OCI-LY7 (cell line): ENCODE results near the gene MRPS9. TPM values are rescaled to one million over a fixed set of nuclear protein-coding genes. Genes with fewer than 3 reads are reported as not detected.

ENCODE experiments used
- BruUV-seq: library from RNA; stranded (reverse); fragments of 400-500 nt; replicated peaks from 2 replicates; lab custom pipeline; 2021; lab: Mats Ljungman, UMichigan
- CTCF ChIA-PET: fragments of 300-600 bp; sonication (Branson Sonifier 250); formaldehyde crosslinking; loops from one replicate; lab custom pipeline; 2022; ENCODE audit warnings: antibody characterized with exemption; ENCODE audit not compliant: unreplicated experiment; lab: Charles Lee
- POLR2A ChIA-PET: fragments of 300-600 bp; sonication (Branson Sonifier 250); formaldehyde crosslinking; loops from one replicate; lab custom pipeline; 2022; ENCODE audit warnings: antibody characterized with exemption; lab: Charles Lee
- DNase-seq: peaks from one replicate; pipeline ENCODE4 v3.0.0-alpha.2; 2015; ENCODE audit warnings: low spot score
- H2AFZ ChIP-seq: fragments of 200-600 bp; sonication (generic), shearing (Covaris generic); 2 replicates; pipeline ENCODE4 v1.6.1; 2014; ENCODE audit warnings: mild to moderate bottlenecking, antibody characterized with exemption, low read length, moderate library complexity
- H3K27ac ChIP-seq: fragments of 200-600 bp; sonication (generic); 2 replicates; pipeline ENCODE4 v1.5.1; 2014; ENCODE audit warnings: mixed run types, low read depth, mild to moderate bottlenecking, moderate library complexity, low read length, inconsistent platforms; ENCODE audit not compliant: poor library complexity, severe bottlenecking
- H3K36me3 ChIP-seq: fragments of 200-600 bp; sonication (generic); 2 replicates; pipeline ENCODE4 v1.6.1; 2014; ENCODE audit warnings: mild to moderate bottlenecking, antibody characterized with exemption, low read length, moderate library complexity, mixed read lengths; ENCODE audit not compliant: insufficient read depth
- H3K4me1 ChIP-seq: fragments of 200-600 bp; sonication (generic); 2 replicates; pipeline ENCODE4 v1.5.1; 2014; ENCODE audit warnings: mild to moderate bottlenecking, low read length; ENCODE audit not compliant: insufficient read depth, poor library complexity, severe bottlenecking
- H3K4me2 ChIP-seq: fragments of 200-600 bp; sonication (generic); 2 replicates; pipeline ENCODE4 v1.6.1; 2014; ENCODE audit warnings: mild to moderate bottlenecking, low read length
- H3K4me3 ChIP-seq: fragments of 200-600 bp; sonication (generic); 2 replicates; pipeline ENCODE4 v1.5.1; 2014; ENCODE audit warnings: mild to moderate bottlenecking, low read depth, low read length; ENCODE audit not compliant: poor library complexity, severe bottlenecking
- H3K79me2 ChIP-seq: fragments of 200-600 bp; sonication (generic); 2 replicates; pipeline ENCODE4 v1.6.1; 2016; ENCODE audit warnings: low read depth, mild to moderate bottlenecking, low read length, moderate library complexity, mixed read lengths; ENCODE audit not compliant: insufficient read depth
- H3K9me2 ChIP-seq: fragments of 200-600 bp; sonication (generic); 2 replicates; pipeline ENCODE4 v1.6.1; 2016; ENCODE audit warnings: mild to moderate bottlenecking, low read length, mixed read lengths; ENCODE audit not compliant: insufficient read depth
- H3K9me3 ChIP-seq: fragments of 200-600 bp; sonication (generic); 2 replicates; pipeline ENCODE4 v1.6.1; 2014; ENCODE audit warnings: mild to moderate bottlenecking, mixed run types, low read length, mixed read lengths
- H4K20me1 ChIP-seq: fragments of 200-600 bp; sonication (generic); 2 replicates; pipeline ENCODE4 v1.6.1; 2014; ENCODE audit warnings: mild to moderate bottlenecking, antibody characterized with exemption, low read length, moderate library complexity, mixed read lengths; ENCODE audit not compliant: insufficient read depth
- CTCF ChIP-seq: fragments of 200-600 bp; sonication (generic); conservative IDR thresholded peaks from 2 replicates; pipeline ENCODE4 v1.5.1; 2014; ENCODE audit warnings: mild to moderate bottlenecking, antibody characterized with exemption, low read length, moderate library complexity, mixed read lengths
- EZH2phosphoT487 ChIP-seq: fragments of 200-600 bp; sonication (generic); IDR thresholded peaks from 2 replicates; pipeline ENCODE4 v1.6.1; 2018; ENCODE audit warnings: low read depth, borderline replicate concordance, mild to moderate bottlenecking, mixed run types, antibody characterized with exemption, low read length, moderate library complexity, mixed read lengths
- intact Hi-C: fragments of 100-400 bp; cut with micrococcal nuclease; formaldehyde crosslinking; loops from one replicate; pipeline ENCODE4 v1.10.0; 2022; ENCODE audit not compliant: unreplicated experiment
- total RNA-seq, 2 experiments: library from RNA; depleted of rRNA in 1 of 2; stranded (reverse); fragments of >200 nt in 1 of 2; shearing (Covaris generic) in 1 of 2; gene quantifications; 2 replicates each; pipeline ENCODE4 v1.2.3, GENCODE V29; 2014 to 2022

The MRPS9 gene
- total RNA-seq, 2 experiments from 2014 or later: 25.9 to 42.6 TPM

GRCh38 chr2:105138643-105139042 is 100.8 kb downstream of the MRPS9 start:
- no peak for TF ChIP-seq CTCF
- TF ChIP-seq EZH2phosphoT487: no peak
- no TSS peak for BruUV-seq
- ChIA-PET POLR2A (no interaction called here), CTCF (interaction anchor here (0.5 kb wide), 1 partner anchor 198 kb away, joined by 3 read pairs; no protein-coding TSS in a partner anchor)
- Histone ChIP-seq H3K27ac (no peak overlapping the region), H3K4me2 (no peak overlapping the region), H3K9me2 (no peaks in the 10 kb centered on the region), H3K9me3 (no peaks in the 10 kb centered on the region), H3K79me2 (no peaks in the 10 kb centered on the region), H4K20me1 (no peaks in the 10 kb centered on the region), H3K4me1 (no peaks in the 10 kb centered on the region), H3K36me3 (no peaks in the 10 kb centered on the region), H2AFZ (no peak overlapping the region), H3K4me3 (no peak overlapping the region)
- intact Hi-C loops: no loop called here
- no peak for DNase-seq

- DNase-seq: no peak
- H3K27ac ChIP-seq: no peak overlapping the region
- intact Hi-C loops: no loop called here
- no peaks in the 10 kb centered on the region for H3K9me3 ChIP-seq
- no peaks in the 10 kb centered on the region for H3K9me2 ChIP-seq
- POLR2A ChIA-PET: interaction anchor here (0.6 to 0.9 kb wide), 2 partner anchors 26 to 553 kb away, joined by 3 read pairs; no protein-coding TSS in a partner anchor
- H4K20me1 ChIP-seq: no peaks in the 10 kb centered on the region
- BruUV-seq: no TSS peak
- no peak for TF ChIP-seq EZH2phosphoT487
- TF ChIP-seq CTCF: no peak
- no peak overlapping the region for H2AFZ ChIP-seq
- H3K36me3 ChIP-seq: no peaks in the 10 kb centered on the region
- no peaks in the 10 kb centered on the region for H3K79me2 ChIP-seq
- no peak overlapping the region for H3K4me3 ChIP-seq
- no peaks in the 10 kb centered on the region for H3K4me1 ChIP-seq
- CTCF ChIA-PET: no interaction called here
- no peak overlapping the region for H3K4me2 ChIP-seq
Observed at GRCh38 chr2:105139556-105140239, 101.8 kb downstream of the MRPS9 start.

GRCh38 chr2:105140240-105140568 is 102.3 kb downstream of the MRPS9 start:
- Histone ChIP-seq H3K9me3 (no peaks in the 10 kb centered on the region), H3K4me2 (no peak overlapping the region), H3K27ac (no peak overlapping the region), H3K4me3 (no peak overlapping the region), H3K9me2 (no peaks in the 10 kb centered on the region), H2AFZ (no peak overlapping the region), H4K20me1 (no peaks in the 10 kb centered on the region), H3K36me3 (no peaks in the 10 kb centered on the region), H3K4me1 (no peaks in the 10 kb centered on the region), H3K79me2 (no peaks in the 10 kb centered on the region)
- DNase-seq: no peak
- no TSS peak for BruUV-seq
- ChIA-PET CTCF (no interaction called here), POLR2A (interaction anchor here (0.6 to 0.9 kb wide), 2 partner anchors 25 to 554 kb away, joined by 3 read pairs; no protein-coding TSS in a partner anchor)
- intact Hi-C loops: no loop called here
- no peak for TF ChIP-seq CTCF
